HCT116 (cell line): ENCODE measurements around the gene OR2K2. TPM values are rescaled to one million over a fixed set of nuclear protein-coding genes. Genes with fewer than 3 reads are reported as not detected.
"Not testable (repeated sequence)": the region's sequence is repeated elsewhere in the genome, so short reads cannot be mapped to it uniquely, and the experiment has no call there.

Source experiments
- ATAC-seq: fragments of 200-7000 bp; cut with Tn5 transposase; 2 replicates; pipeline ENCODE4 v1.9.1; 2020; ENCODE audit warnings: mild to moderate bottlenecking, moderate library complexity
- BruUV-seq: library from RNA; stranded (reverse); fragments of 400-500 nt; replicated peaks from 2 replicates; lab custom pipeline; 2021; lab: Mats Ljungman, UMichigan
- CTCF ChIA-PET: fragments of 300-600 bp; sonication (Branson Sonifier 250); formaldehyde crosslinking; loops from one replicate; lab custom pipeline; 2021; ENCODE audit warnings: antibody characterized with exemption; lab: Charles Lee
- POLR2A ChIA-PET: fragments of 300-600, 350-600 bp; sonication (Branson Sonifier 250); formaldehyde crosslinking; loops from one replicate; lab custom pipeline; 2021; ENCODE audit warnings: antibody characterized with exemption; lab: Charles Lee
- RAD21 ChIA-PET, 2 experiments: fragments of 300-600 bp; sonication (Branson Sonifier 250); formaldehyde crosslinking; loops; one replicate each; lab custom pipeline; 2023; ENCODE audit warnings: low total read pairs in 2 of 2; ENCODE audit not compliant: uncharacterized antibody in 2 of 2, unreplicated experiment in 2 of 2, low non-redundant PET in 1 of 2; lab: Charles Lee
- DNase-seq: peaks from one replicate; pipeline ENCODE4 v3.0.0-alpha.2; 2010; ENCODE audit warnings: low read depth, low spot score
- H2AFZ ChIP-seq: fragments of 200-600 bp; shearing (Covaris generic), sonication (generic); 2 replicates; pipeline ENCODE4 v1.6.1; 2017; ENCODE audit warnings: low read depth, mixed run types, mixed read lengths, antibody characterized with exemption, low read length; ENCODE audit not compliant: poor library complexity, severe bottlenecking
- H3K27ac ChIP-seq: 2 replicates; pipeline ENCODE4 v1.5.1; 2012; ENCODE audit warnings: low read depth, low read length
- H3K27me3 ChIP-seq: fragments of 200-600 bp; sonication (generic); 2 replicates; pipeline ENCODE4 v1.6.1; 2016; ENCODE audit warnings: mixed run types, low read length, mixed read lengths; ENCODE audit not compliant: insufficient read depth
- H3K36me3 ChIP-seq, 2 experiments: fragments of 200-500 bp in 1 of 2; fragments of 200-600 bp in 1 of 2; sonication (Bioruptor generic) in 1 of 2; sonication (generic) in 1 of 2; 2 replicates each; pipeline versions ENCODE4 v1.5.1 to v1.6.1; 2014 to 2016; ENCODE audit warnings: low read length in 2 of 2, inconsistent platforms in 1 of 2, mixed read lengths in 1 of 2, mixed run types in 1 of 2; ENCODE audit not compliant: insufficient read depth in 2 of 2, control insufficient read depth in 1 of 2
- H3K4me1 ChIP-seq, 2 experiments: fragments of 200-600 bp in 1 of 2; sonication (generic) in 1 of 2; 2 replicates each; pipeline versions ENCODE4 v1.5.1 to v1.6.1; 2012 to 2017; ENCODE audit warnings: low read length in 2 of 2, inconsistent platforms in 1 of 2, mild to moderate bottlenecking in 1 of 2, mixed read lengths in 1 of 2, mixed run types in 1 of 2, moderate library complexity in 1 of 2; ENCODE audit not compliant: insufficient read depth in 2 of 2, control insufficient read depth in 1 of 2
- H3K4me2 ChIP-seq: fragments of 200-600 bp; sonication (generic); 2 replicates; pipeline ENCODE4 v1.6.1; 2017; ENCODE audit warnings: mixed run types, low read length, mixed read lengths
- H3K4me3 ChIP-seq, 2 experiments: fragments of 200-600 bp in 1 of 2; sonication (generic) in 1 of 2; replicated peaks in 1 of 2; 2 replicates each; pipeline ENCODE4 v1.5.1; 2011 to 2016; ENCODE audit warnings: low read length in 2 of 2, control low read depth in 1 of 2, low read depth in 1 of 2, mild to moderate bottlenecking in 1 of 2, mixed read lengths in 1 of 2, mixed run types in 1 of 2
- H3K79me2 ChIP-seq: fragments of 200-600 bp; sonication (generic); 2 replicates; pipeline ENCODE4 v1.6.1; 2017; ENCODE audit warnings: mild to moderate bottlenecking, mixed run types, low read length, moderate library complexity, mixed read lengths; ENCODE audit not compliant: insufficient read depth
- H3K9ac ChIP-seq: fragments of 200-600 bp; sonication (generic); 2 replicates; pipeline ENCODE4 v1.6.1; 2016; ENCODE audit warnings: low read length, mixed read lengths
- H3K9me2 ChIP-seq: fragments of 200-600 bp; sonication (generic), shearing (Covaris generic); 2 replicates; pipeline ENCODE4 v1.6.1; 2017; ENCODE audit warnings: mixed run types, mild to moderate bottlenecking, moderate library complexity; ENCODE audit not compliant: insufficient read depth
- H3K9me3 ChIP-seq, 2 experiments: fragments of 200-500 bp in 1 of 2; fragments of 200-600 bp in 1 of 2; sonication (Bioruptor generic) in 1 of 2; sonication (generic) in 1 of 2; 2 replicates each; pipeline ENCODE4 v1.6.1; 2014 to 2017; ENCODE audit warnings: low read length in 2 of 2, mixed read lengths in 2 of 2, inconsistent platforms in 1 of 2, low read depth in 1 of 2, mild to moderate bottlenecking in 1 of 2, mixed run types in 1 of 2, moderate library complexity in 1 of 2; ENCODE audit not compliant: control insufficient read depth in 1 of 2, insufficient read depth in 1 of 2
- H4K20me1 ChIP-seq: fragments of 200-600 bp; sonication (generic), shearing (Covaris generic); 2 replicates; pipeline ENCODE4 v1.6.1; 2017; ENCODE audit warnings: mixed run types, mild to moderate bottlenecking, moderate library complexity; ENCODE audit not compliant: insufficient read depth
- ATF3 ChIP-seq: IDR thresholded peaks from 2 replicates; pipeline ENCODE4 v1.6.1; 2012
- CBX3 ChIP-seq: IDR thresholded peaks from 2 replicates; pipeline ENCODE4 v1.6.1; 2012; ENCODE audit warnings: low read depth
- CTCF ChIP-seq, 3 experiments: fragments of 200-600 bp in 1 of 3; sonication (generic) in 1 of 3; IDR thresholded peaks in 2 of 3; conservative IDR thresholded peaks in 1 of 3; 2 replicates each; pipeline ENCODE4 v1.5.1; 2012 to 2017; ENCODE audit warnings: low read depth in 2 of 3, low read length in 2 of 3, antibody characterized with exemption in 1 of 3, borderline replicate concordance in 1 of 3, control low read depth in 1 of 3, mild to moderate bottlenecking in 1 of 3, mixed read lengths in 1 of 3, mixed run types in 1 of 3, moderate library complexity in 1 of 3; ENCODE audit not compliant: insufficient read depth in 1 of 3
- ELF1 ChIP-seq: IDR thresholded peaks from 2 replicates; pipeline ENCODE4 v1.6.1; 2012; ENCODE audit warnings: low read depth, borderline replicate concordance
- FOSL1 ChIP-seq: IDR thresholded peaks from 2 replicates; pipeline ENCODE4 v1.6.1; 2012; ENCODE audit warnings: low read depth
- JUND ChIP-seq: IDR thresholded peaks from 2 replicates; pipeline ENCODE4 v1.6.1; 2012
- MAX ChIP-seq: IDR thresholded peaks from 2 replicates; pipeline ENCODE4 v1.6.1; 2012
- POLR2A ChIP-seq: IDR thresholded peaks from 2 replicates; pipeline ENCODE4 v1.7.0; 2011; ENCODE audit warnings: borderline replicate concordance; ENCODE audit not compliant: insufficient read depth, insufficient read length; ENCODE audit errors: extremely low read depth
- RAD21 ChIP-seq: IDR thresholded peaks from 2 replicates; pipeline ENCODE4 v1.6.1; 2012; ENCODE audit warnings: low read depth, mild to moderate bottlenecking
- REST ChIP-seq: IDR thresholded peaks from 2 replicates; pipeline ENCODE4 v1.6.1; 2012; ENCODE audit warnings: low read depth
- SP1 ChIP-seq: IDR thresholded peaks from 2 replicates; pipeline ENCODE4 v1.6.1; 2012; ENCODE audit warnings: low read depth
- SRF ChIP-seq: IDR thresholded peaks from 2 replicates; pipeline ENCODE4 v1.6.1; 2012; ENCODE audit warnings: low read depth
- intact Hi-C: fragments of 100-400 bp; cut with micrococcal nuclease; formaldehyde crosslinking; loops from 2 replicates; pipeline ENCODE4 v1.10.0; 2022
- total RNA-seq: library from RNA; stranded (reverse); gene quantifications from one replicate; pipeline ENCODE4 v1.2.1, GENCODE V29; 2021; ENCODE audit not compliant: unreplicated experiment

OR2K2 gene
- total RNA-seq, 1 experiment from 2014 or later, result not detected

- BruUV-seq, DNase-seq, H3K27me3 ChIP-seq: not testable (repeated sequence)
Observed at GRCh38 chr9:111299599-111299966, 30.4 kb downstream of the OR2K2 start.

GRCh38 chr9:111298731-111299598, 31.1 kb downstream of the OR2K2 start:
- Histone ChIP-seq H3K79me2 (no peaks in the 10 kb centered on the region), H3K4me1 (0 out of 4 replicates have a peak, but pooled peaks cover 0 to 3% of the 10 kb centered on the region in 2 experiments), H3K4me2 (peak overlapping the region; percentile 55), H4K20me1 (no peaks in the 10 kb centered on the region), H3K36me3 (no peaks in the 10 kb centered on the region), H3K9me2 (no peaks in the 10 kb centered on the region), H2AFZ (peak overlapping the region; percentile 85), H3K4me3 (no peak overlapping the region)
- intact Hi-C loops, result loop anchor here (1.0 to 10.0 kb wide), 4 partner anchors 262 to 844 kb away; no protein-coding TSS in a partner anchor
- no TSS peak for BruUV-seq
- no peak for TF ChIP-seq REST
- no peak for TF ChIP-seq POLR2A
- 0 out of 2 replicates have a peak, but pooled peaks have one; percentile 2 for TF ChIP-seq FOSL1
- peak; percentile 59 to 88 (median 82) for TF ChIP-seq CTCF (IDR thresholded peaks at IDR 0.05 in 2 of 3, conservative IDR thresholded peaks at IDR 0.05 in 1 of 3; ENCODE audit: borderline replicate concordance in 1 of 3, insufficient read depth in 1 of 3, low read depth in 2 of 3, low read length in 2 of 3)
- TF ChIP-seq MAX, result no peak
- no peak for TF ChIP-seq ELF1
- TF ChIP-seq ATF3, result no peak
- TF ChIP-seq RAD21, result peak; percentile 97
- TF ChIP-seq SP1, result no peak
- TF ChIP-seq SRF, result no peak
- no peak for TF ChIP-seq JUND
- 0 out of 2 replicates have a peak, but pooled peaks have one; percentile 5 for TF ChIP-seq CBX3
- TF ChIP-seq, all 23 proteins: peak for 4
- CTCF ChIA-PET, result interaction anchor here (1.0 to 2.1 kb wide), 2 partner anchors 660 to 871 kb away, joined by 3 to 27 read pairs; no protein-coding TSS in a partner anchor
- Histone ChIP-seq H3K27me3 (no peaks in the 10 kb centered on the region), H3K9me3 (no peaks in the 10 kb centered on the region), H3K9ac (no peak overlapping the region), H3K27ac (no peak overlapping the region)
- peak; percentile 46 for DNase-seq
- peak; percentile 83 for ATAC-seq
- RAD21 ChIA-PET, result no interaction called here
- POLR2A ChIA-PET, result no interaction called here

More at GRCh38 chr9:111299599-111299966, 30.4 kb downstream of the OR2K2 start:
- peak overlapping the region; percentile 55; the same call in 1 of the 2 replicates for H3K4me2 ChIP-seq
- H3K4me1 ChIP-seq, H3K9me3 ChIP-seq, H3K4me3 ChIP-seq, POLR2A ChIA-PET, H4K20me1 ChIP-seq, H3K27ac ChIP-seq, RAD21 ChIA-PET, H3K79me2 ChIP-seq, H3K36me3 ChIP-seq, H3K9me2 ChIP-seq, H3K9ac ChIP-seq: not testable (repeated sequence)
- H2AFZ ChIP-seq, result peak overlapping the region; percentile 85
- peak; percentile 36 for ATAC-seq
- CTCF ChIA-PET, result interaction anchor here (1.0 to 2.1 kb wide), 2 partner anchors 661 to 872 kb away, joined by 3 to 27 read pairs; no protein-coding TSS in a partner anchor
- intact Hi-C loops, result loop anchor here (1.0 to 10.0 kb wide), 4 partner anchors 263 to 845 kb away; no protein-coding TSS in a partner anchor
